HepG2 (cell line): ENCODE data around the gene PPME1. TPM values are rescaled to one million over a fixed set of nuclear protein-coding genes. Genes with fewer than 3 reads are reported as not detected.
A peak's percentile ranks its signal among the peaks of the same experiment; 100 is the strongest.

Experiments used
- ETS1 ChIP-seq: sonication (generic); formaldehyde crosslinking; IDR thresholded peaks from 2 replicates; pipeline ENCODE4 v1.4.0; 2020; ENCODE audit warnings: missing genetic modification reagents
- KLF16 ChIP-seq, 2 experiments: sonication (generic) in 1 of 2; formaldehyde crosslinking in 1 of 2; IDR thresholded peaks; 2 replicates each; pipeline versions ENCODE4 v1.6.1 to v1.8.0; 2016 to 2023; ENCODE audit warnings: missing genetic modification reagents in 2 of 2, missing compliant biosample characterization in 1 of 2
- NR2F1 ChIP-seq, 2 experiments: fragments of 450-650 bp in 1 of 2; formaldehyde crosslinking in 1 of 2; IDR thresholded peaks; 2 replicates each; pipeline versions ENCODE4 v1.5.0 to v1.6.1; 2016 to 2020; ENCODE audit warnings: mild to moderate bottlenecking in 1 of 2, missing compliant biosample characterization in 1 of 2, missing genetic modification reagents in 1 of 2, moderate library complexity in 1 of 2
- PCBP2 ChIP-seq: fragments of 200-400 bp; formaldehyde crosslinking; optimal IDR thresholded peaks from 2 replicates; pipeline ENCODE3; 2018; ENCODE audit warnings: low read length, low read depth; ENCODE audit not compliant: poor library complexity, severe bottlenecking
- RERE ChIP-seq: IDR thresholded peaks from 2 replicates; pipeline ENCODE4 v1.6.1; 2016; ENCODE audit warnings: low read depth, missing genetic modification reagents, missing compliant biosample characterization
- SMAD9 ChIP-seq: sonication (generic); formaldehyde crosslinking; IDR thresholded peaks from 2 replicates; pipeline ENCODE4 v1.5.1; 2020; ENCODE audit warnings: mild to moderate bottlenecking, missing genetic modification reagents
- SP1 ChIP-seq, 2 experiments: fragments of 450-650 bp in 1 of 2; sonication (generic) in 1 of 2; formaldehyde crosslinking in 1 of 2; IDR thresholded peaks; 2 replicates each; pipeline versions ENCODE4 v1.4.0 to v1.6.1; 2016 to 2020; ENCODE audit warnings: missing genetic modification reagents in 1 of 2
- TCF7L2 ChIP-seq: IDR thresholded peaks from 2 replicates; pipeline ENCODE4 v1.6.1; 2011; ENCODE audit warnings: mild to moderate bottlenecking, low read depth, low read length, moderate library complexity
- ZNF678 ChIP-seq: sonication (generic); formaldehyde crosslinking; IDR thresholded peaks from 2 replicates; pipeline ENCODE4 v1.4.0; 2020; ENCODE audit warnings: mild to moderate bottlenecking, missing genetic modification reagents
- polyA plus RNA-seq, 8 experiments: library from polyadenylated mRNA; depleted of rRNA in 3 of 8; stranded (reverse) in 7 of 8; unstranded in 1 of 8; fragments of >200 nt; fragmentation: Illumina TruSeq in 4 of 8; extraction: Trizol in 4 of 8; gene quantifications; 2 replicates each; pipeline versions ENCODE4 v1.2.1 to v1.2.3, GENCODE V29; 2011 to 2016; ENCODE audit warnings: low read depth in 4 of 8, missing spikeins in 1 of 8, mixed read lengths in 1 of 8; ENCODE audit not compliant: insufficient read depth in 1 of 8
- total RNA-seq, 5 experiments: library from RNA; depleted of rRNA; stranded (reverse); fragments of >200 nt; fragmentation: Illumina TruSeq; extraction: Trizol; gene quantifications; 2 replicates each; pipeline ENCODE4 v1.2.3, GENCODE V29; 2016; ENCODE audit warnings: low read depth in 1 of 5
- TF ChIP-seq, protein P1 (sequence below): IDR thresholded peaks from 2 replicates; pipeline ENCODE4 v1.6.1; 2016; ENCODE audit warnings: missing compliant biosample characterization, missing genetic modification reagents, borderline replicate concordance
- TF ChIP-seq, protein P2 (sequence below): sonication (generic); formaldehyde crosslinking; IDR thresholded peaks from 2 replicates; pipeline ENCODE4 v1.8.0; 2022; ENCODE audit warnings: missing genetic modification reagents, low read depth, mild to moderate bottlenecking, borderline replicate concordance

Gene PPME1
- total and polyA plus RNA-seq, 2 of the 13 experiments (the other 11 are each of a cell fraction or from before 2014, with no cell fraction given) = 31.3 to 56.0 TPM

DNA sequence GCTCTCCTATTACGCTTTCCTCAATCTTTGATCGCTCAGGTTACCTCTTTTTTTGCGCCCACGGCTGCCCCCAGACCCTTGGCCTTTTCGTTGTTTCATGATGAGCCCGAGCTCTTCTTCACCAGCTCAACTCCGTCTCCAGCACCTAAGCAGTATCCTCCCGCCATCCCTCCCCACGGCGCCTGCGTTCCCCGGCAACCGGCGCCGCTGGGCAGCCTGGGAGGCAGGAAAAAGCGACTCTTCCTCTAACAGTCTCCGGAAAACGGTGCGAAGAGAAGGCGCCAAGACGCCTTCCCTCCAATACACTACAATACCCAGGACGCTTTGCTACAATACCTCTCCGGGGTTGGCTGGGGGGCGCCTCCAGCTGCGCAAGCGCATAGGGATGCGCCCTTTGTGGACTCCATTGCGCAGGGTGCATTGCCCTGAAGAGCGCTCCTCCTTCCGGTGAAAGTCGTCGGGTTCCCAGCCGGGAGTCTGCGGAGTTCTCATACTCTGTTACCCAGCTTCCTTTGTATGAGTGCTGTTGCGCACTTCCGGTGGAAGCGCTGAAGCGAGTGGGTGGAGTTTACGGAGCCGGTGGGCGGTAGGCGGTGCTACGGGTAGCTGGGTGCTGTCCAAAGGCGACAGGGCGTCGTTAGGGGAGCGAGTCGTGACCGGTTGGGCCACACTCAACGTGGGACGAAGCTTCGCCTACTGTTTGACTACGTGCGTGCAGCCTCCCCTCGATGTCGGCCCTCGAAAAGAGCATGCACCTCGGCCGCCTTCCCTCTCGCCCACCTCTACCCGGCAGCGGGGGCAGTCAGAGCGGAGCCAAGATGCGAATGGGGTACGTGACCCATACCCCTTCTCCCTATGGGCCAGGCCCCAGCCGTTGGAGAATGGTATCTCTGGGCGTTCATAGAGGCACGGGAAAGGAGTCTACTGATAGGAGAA, at the start of gene PPME1, which contains the start of gene C2CD3 (continued):
- TF ChIP-seq RERE = no peak
- TF ChIP-seq ZNF678 (CRISPR knock-in tag) = no peak
- TF ChIP-seq SP1 (IDR thresholded peaks at IDR 0.05) = no peak
- TF ChIP-seq SP1 (CRISPR knock-in tag; IDR thresholded peaks at IDR 0.05) = peak; percentile 90
- 0 out of 2 replicates have a peak, but pooled peaks have one; percentile 64 for TF ChIP-seq SMAD9 (CRISPR knock-in tag)
- no peak for TF ChIP-seq NR2F1 (CRISPR knock-in tag; IDR thresholded peaks at IDR 0.05)
- TF ChIP-seq, protein P1, sequence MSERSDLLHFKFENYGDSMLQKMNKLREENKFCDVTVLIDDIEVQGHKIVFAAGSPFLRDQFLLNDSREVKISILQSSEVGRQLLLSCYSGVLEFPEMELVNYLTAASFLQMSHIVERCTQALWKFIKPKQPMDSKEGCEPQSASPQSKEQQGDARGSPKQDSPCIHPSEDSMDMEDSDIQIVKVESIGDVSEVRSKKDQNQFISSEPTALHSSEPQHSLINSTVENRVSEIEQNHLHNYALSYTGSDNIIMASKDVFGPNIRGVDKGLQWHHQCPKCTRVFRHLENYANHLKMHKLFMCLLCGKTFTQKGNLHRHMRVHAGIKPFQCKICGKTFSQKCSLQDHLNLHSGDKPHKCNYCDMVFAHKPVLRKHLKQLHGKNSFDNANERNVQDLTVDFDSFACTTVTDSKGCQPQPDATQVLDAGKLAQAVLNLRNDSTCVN = peak; percentile 16; the same call in 1 of the 2 replicates
- TF ChIP-seq, protein P2, sequence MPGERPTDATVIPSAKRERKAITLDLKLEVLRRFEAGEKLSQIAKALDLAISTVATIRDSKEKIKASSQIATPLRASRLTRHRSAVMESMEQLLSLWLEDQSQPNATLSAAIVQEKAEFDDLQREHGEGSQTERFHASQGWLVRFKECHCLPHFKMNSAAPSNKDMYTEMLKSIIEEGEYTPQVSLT (CRISPR knock-in tag) = no peak
- TF ChIP-seq PCBP2 = no peak
- TF ChIP-seq KLF16 (CRISPR knock-in tag; IDR thresholded peaks at IDR 0.05) = peak in 1 of 2 experiments; percentile 77; a peak in 2 of 4 replicates
- TF ChIP-seq TCF7L2 = no peak
- TF ChIP-seq ETS1 (CRISPR knock-in tag) = 0 out of 2 replicates have a peak, but pooled peaks have one; percentile 61
- TF ChIP-seq, all 625 proteins: peak for 300
